GM10248 (cell line): ENCODE measurements around the gene RAN.
A peak's percentile ranks its signal among the peaks of the same experiment; 100 is the strongest.
"Not testable (repeated sequence)": the region's sequence is repeated elsewhere in the genome, so short reads cannot be mapped to it uniquely, and the experiment has no call there.

Experiments
- CTCF ChIA-PET: fragments of 300-600 bp; sonication (Branson Sonifier 250); formaldehyde crosslinking; extraction: SDS; loops from one replicate; lab custom pipeline; 2021; ENCODE audit warnings: antibody characterized with exemption; lab: Yijun Ruan, JAX
- POLR2A ChIA-PET: fragments of 350-650 bp; sonication (Branson Sonifier 250); formaldehyde crosslinking; extraction: SDS; loops from one replicate; lab custom pipeline; 2020; ENCODE audit warnings: antibody characterized with exemption; lab: Yijun Ruan, JAX
- DNase-seq: peaks from one replicate; pipeline ENCODE4 v3.0.0; 2012; ENCODE audit errors: extremely low spot score
- TF ChIP-seq, protein P1 (sequence below): IDR thresholded peaks from 2 replicates; pipeline ENCODE4 v1.5.1; 2012; ENCODE audit warnings: mild to moderate bottlenecking, low read depth; ENCODE audit errors: extremely low read depth, missing control alignments, control extremely low read depth

Gene RAN

DNA sequence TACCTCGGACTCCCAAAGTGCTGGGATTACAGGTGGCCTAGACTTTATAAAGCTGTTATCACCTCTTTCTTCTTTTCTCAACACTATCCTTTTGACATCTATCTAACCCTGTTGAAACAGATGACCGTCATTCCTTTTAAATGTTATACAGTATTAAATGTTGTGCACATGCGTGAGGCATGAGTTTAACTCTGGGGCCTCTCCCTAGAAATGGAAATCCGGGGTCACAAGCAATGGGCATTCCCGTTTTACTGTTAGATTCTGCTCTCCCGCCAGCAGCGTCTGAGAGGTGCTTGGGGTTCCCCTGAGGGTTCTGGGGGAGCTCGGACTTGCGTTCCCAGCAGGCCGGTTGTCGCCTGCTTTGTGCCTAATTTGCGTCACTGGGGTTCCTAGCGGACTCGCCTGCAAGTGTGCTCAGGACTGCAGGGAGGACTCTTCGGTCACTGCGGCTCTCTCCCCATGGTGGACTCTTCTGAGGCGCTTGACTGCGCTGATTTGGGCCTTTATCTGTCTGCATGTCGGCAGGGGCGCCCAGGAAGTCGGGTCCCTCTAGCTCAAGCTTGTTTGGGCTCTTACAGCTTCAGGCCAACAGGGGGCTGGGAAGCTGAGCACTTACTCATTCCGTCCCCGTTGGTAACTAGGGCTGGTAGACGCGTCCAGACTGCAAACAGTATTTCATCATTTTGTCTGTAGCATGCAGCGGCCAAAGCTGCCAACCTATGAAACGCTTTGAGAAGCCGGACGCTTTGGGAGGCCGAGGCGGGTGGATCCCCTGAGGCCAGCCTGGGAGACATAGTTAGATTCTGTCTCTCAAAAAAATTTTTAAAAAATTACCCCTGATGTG lies 1.2 kb upstream of the RAN start:
- DNase-seq = peak; percentile 83
- TF ChIP-seq, protein P1, sequence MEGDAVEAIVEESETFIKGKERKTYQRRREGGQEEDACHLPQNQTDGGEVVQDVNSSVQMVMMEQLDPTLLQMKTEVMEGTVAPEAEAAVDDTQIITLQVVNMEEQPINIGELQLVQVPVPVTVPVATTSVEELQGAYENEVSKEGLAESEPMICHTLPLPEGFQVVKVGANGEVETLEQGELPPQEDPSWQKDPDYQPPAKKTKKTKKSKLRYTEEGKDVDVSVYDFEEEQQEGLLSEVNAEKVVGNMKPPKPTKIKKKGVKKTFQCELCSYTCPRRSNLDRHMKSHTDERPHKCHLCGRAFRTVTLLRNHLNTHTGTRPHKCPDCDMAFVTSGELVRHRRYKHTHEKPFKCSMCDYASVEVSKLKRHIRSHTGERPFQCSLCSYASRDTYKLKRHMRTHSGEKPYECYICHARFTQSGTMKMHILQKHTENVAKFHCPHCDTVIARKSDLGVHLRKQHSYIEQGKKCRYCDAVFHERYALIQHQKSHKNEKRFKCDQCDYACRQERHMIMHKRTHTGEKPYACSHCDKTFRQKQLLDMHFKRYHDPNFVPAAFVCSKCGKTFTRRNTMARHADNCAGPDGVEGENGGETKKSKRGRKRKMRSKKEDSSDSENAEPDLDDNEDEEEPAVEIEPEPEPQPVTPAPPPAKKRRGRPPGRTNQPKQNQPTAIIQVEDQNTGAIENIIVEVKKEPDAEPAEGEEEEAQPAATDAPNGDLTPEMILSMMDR = peak; percentile 68
- ChIA-PET CTCF (interaction anchor here (0.9 to 1.6 kb wide), 12 partner anchors 9 to 264 kb away, joined by 3 to 7 read pairs (median 4); partner anchors contain the start of gene STX2), POLR2A (interaction anchor here (0.8 to 1.5 kb wide), 2 partner anchors 9 to 308 kb away, joined by 3 to 5 read pairs; no protein-coding TSS in a partner anchor)

DNA sequence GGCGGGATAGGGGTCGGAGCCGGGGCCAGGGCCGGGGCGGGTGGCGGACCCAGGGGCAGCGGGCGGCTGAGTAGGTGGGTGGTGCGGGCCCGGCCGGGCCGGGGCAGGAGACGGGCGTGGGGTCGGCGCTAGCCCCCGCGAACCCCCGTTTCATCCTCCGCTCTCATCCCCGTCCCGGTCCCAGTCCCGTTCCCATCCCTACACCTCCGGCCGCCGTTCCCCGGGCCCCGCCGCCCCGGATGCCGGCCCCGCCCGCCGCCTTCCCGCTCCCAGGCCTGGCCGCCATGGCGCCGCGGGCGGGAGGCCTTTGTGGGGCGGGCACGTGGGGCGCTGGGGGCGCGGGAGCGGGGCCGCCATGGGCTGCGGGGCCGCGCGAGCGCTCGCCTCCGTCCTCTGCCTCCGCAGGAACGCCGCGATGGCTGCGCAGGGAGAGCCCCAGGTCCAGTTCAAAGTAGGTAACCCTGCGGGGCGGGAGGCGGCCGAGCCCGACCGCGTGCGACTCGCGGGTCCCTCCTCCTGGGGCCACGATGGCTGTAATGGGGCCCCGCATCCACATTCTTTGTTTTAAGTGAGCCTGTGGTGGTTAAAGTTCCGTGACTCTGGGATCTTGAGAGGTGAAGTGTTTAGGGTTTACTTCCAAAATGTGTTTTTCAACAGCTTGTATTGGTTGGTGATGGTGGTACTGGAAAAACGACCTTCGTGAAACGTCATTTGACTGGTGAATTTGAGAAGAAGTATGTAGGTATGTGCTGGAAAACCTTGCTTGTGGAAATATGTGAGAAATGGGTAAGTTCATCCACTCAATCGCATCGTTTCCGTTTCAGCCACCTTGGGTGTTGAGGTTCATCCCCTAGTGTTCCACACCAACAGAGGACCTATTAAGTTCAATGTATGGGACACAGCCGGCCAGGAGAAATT lies 572 bp downstream of the RAN start:
- peak; percentile 56 for DNase-seq
- ChIA-PET POLR2A (no interaction called here), CTCF (no interaction called here)
- TF ChIP-seq, protein P1 = no peak

DNA sequence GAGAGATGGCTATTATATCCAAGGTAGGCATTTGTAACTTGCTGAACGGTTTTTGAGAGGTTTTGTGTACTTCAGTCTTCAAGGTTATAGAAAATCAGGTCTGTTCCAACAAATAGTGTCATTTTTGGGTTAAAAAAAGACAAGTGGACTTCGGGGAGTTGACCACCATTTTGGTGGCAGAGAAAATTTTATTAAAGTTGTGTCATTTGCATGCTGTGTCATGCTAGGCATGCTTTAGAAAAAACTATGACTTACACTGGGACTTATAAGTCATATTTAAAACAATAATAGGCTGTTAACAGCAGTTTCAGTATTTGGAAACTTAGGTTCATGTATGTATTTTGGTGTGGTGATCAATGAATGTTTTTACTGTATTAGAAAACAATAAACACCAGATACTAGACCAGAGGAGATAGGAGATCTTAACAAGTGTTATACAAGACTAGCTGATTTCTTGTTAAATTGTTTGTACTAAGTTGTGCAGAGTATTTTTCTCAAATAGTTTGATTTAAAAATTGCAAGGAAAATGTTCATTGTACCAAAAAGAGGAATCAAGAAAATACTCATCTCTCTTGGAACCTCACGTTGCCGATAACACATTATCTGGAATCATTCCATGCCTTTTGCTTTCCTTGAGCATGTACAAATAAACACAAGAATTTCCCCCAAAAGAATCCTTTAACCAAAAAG lies 1.4 kb downstream of the RAN start:
- POLR2A ChIA-PET = no interaction called here
- CTCF ChIA-PET = no interaction called here
- no peak for DNase-seq

DNA sequence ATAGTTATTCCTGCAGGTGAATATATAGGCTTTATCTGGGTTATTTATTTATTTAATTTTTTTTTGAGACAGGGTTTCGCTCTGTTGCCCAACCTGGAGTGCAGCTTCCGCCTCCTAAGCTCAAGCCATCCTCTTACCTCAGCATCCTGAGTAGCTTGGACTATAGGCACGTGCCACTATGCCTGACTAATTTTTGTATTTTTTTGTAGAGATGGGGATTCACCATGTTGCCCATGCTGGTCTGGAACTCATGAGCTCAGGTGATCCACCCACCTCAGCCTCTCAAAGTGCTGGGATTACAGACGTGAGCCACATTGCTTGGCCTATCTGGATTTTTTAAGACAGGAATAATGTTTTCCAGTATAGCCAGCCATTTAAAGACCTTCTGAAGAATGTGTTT lies 2.0 kb downstream of the RAN start:
- no peak for DNase-seq
- POLR2A ChIA-PET = no interaction called here
- CTCF ChIA-PET = no interaction called here
- TF ChIP-seq, protein P1 = no peak

More for the DNA sequence above, 1.4 kb downstream of the RAN start:
- TF ChIP-seq, protein P1 = no peak

DNA sequence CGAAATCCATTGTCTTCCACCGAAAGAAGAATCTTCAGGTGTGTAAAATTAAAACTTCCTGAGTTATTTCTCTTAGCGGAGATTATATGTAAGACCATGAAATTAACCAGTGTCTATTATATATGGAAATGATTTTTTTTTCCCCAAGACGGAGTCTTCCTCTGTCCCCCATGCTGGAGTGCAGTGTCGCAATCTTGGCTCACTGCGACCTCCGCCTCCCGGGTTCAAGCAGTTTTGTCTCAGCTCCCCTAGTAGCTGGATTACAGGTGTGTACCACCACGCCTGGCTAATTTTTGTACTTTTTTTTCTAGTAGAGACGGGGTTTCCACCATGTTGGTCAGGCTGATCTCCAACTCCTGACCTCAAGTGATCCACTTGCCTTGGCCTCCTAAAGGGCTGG lies 2.8 kb downstream of the RAN start:
- TF ChIP-seq, protein P1 = no peak
- DNase-seq = no peak
- CTCF ChIA-PET = no interaction called here
- POLR2A ChIA-PET = no interaction called here

DNA sequence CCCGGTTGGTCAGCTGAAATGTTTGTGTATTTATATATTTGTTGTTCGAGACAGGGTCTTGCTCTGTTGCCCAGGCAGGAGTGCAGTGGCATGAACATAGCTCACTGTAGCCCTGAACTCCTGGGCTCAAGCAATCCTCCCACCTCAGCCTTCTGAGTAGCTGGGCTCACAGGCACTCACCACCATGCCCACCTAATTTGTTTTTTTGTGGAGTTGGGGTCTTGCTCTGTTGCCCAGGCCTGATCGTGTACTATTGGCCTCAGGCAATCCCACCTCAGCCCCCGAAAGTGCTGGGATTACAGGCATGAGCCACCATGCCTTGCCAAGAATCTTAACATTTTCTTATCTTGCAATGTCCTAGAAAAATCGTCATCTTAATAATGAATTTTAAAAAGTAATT lies 3.3 kb downstream of the RAN start:
- ChIA-PET POLR2A (no interaction called here), CTCF (no interaction called here)
- TF ChIP-seq, protein P1 = no peak
- no peak for DNase-seq

DNA sequence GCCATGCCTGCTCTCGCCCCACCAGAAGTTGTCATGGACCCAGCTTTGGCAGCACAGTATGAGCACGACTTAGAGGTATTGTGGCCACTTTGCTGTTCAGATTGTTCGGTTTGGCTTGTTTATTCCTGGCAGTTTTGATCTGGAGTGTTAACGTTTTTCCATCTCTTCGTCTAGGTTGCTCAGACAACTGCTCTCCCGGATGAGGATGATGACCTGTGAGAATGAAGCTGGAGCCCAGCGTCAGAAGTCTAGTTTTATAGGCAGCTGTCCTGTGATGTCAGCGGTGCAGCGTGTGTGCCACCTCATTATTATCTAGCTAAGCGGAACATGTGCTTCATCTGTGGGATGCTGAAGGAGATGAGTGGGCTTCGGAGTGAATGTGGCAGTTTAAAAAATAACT lies 3.8 kb downstream of the RAN start:
- POLR2A ChIA-PET, CTCF ChIA-PET, DNase-seq: not testable (repeated sequence)
